HG03025 (cell line): Measurements from ENCODE around the gene BTBD9.

Source experiments
- ATAC-seq: cut with Tn5 transposase; IDR thresholded peaks from one replicate; pipeline ENCODE4 v1.9.1; 2021; ENCODE audit warnings: mild to moderate bottlenecking, moderate library complexity; ENCODE audit not compliant: unreplicated experiment, low FRiP score

Gene BTBD9

GRCh38 chr6:38489951-38490350 is 149.8 kb downstream of the BTBD9 start:
- ATAC-seq, result no peak

GRCh38 chr6:38487423-38487822 is 152.3 kb downstream of the BTBD9 start:
- ATAC-seq, result no peak

- no peak for ATAC-seq
Observed at GRCh38 chr6:38485488-38485887, 154.2 kb downstream of the BTBD9 start.

GRCh38 chr6:38484656-38485055 is 155.1 kb downstream of the BTBD9 start:
- ATAC-seq, result no peak

- ATAC-seq, result peak; percentile 79
Observed at GRCh38 chr6:38483526-38483925, 156.2 kb downstream of the BTBD9 start.

- no peak for ATAC-seq
Observed at GRCh38 chr6:38482466-38482865, 157.3 kb downstream of the BTBD9 start.

- ATAC-seq, result no peak
Observed at GRCh38 chr6:38481851-38482250, 157.9 kb downstream of the BTBD9 start.

- no peak for ATAC-seq
Observed at GRCh38 chr6:38481211-38481836, 158.4 kb downstream of the BTBD9 start.

GRCh38 chr6:38480036-38480435 is 159.7 kb downstream of the BTBD9 start:
- ATAC-seq, result no peak

- ATAC-seq, result no peak
Observed at GRCh38 chr6:38479331-38479730, 160.4 kb downstream of the BTBD9 start.

- ATAC-seq, result no peak
Observed at GRCh38 chr6:38477680-38478260, 162.0 kb downstream of the BTBD9 start.

- no peak for ATAC-seq
Observed at GRCh38 chr6:38476888-38477287, 162.8 kb downstream of the BTBD9 start.

GRCh38 chr6:38476141-38476540 is 163.6 kb downstream of the BTBD9 start:
- no peak for ATAC-seq

GRCh38 chr6:38470548-38470947 is 169.2 kb downstream of the BTBD9 start:
- ATAC-seq, result no peak

- ATAC-seq, result no peak
Observed at GRCh38 chr6:38467566-38467965, 172.2 kb downstream of the BTBD9 start.

- no peak for ATAC-seq
Observed at GRCh38 chr6:38460186-38460585, 179.5 kb downstream of the BTBD9 start.

GRCh38 chr6:38459291-38459690 is 180.4 kb downstream of the BTBD9 start:
- no peak for ATAC-seq

GRCh38 chr6:38453861-38454260 is 185.9 kb downstream of the BTBD9 start:
- no peak for ATAC-seq

GRCh38 chr6:38452816-38453660 is 186.7 kb downstream of the BTBD9 start:
- no peak for ATAC-seq

GRCh38 chr6:38450717-38451116 is 189.0 kb downstream of the BTBD9 start:
- no peak for ATAC-seq

GRCh38 chr6:38445925-38446324 is 193.8 kb downstream of the BTBD9 start:
- ATAC-seq, result no peak

- no peak for ATAC-seq
Observed at GRCh38 chr6:38445336-38445735, 194.4 kb downstream of the BTBD9 start.
